ENCODE measurements around the gene NOP56.

- TF ChIP-seq POLR2AphosphoS5 (IDR thresholded peaks at IDR 0.05; ENCODE audit: borderline replicate concordance, low read depth, low read length) = no peak
- TF ChIP-seq FOXP2 (optimal IDR thresholded peaks at IDR 0.05; ENCODE audit: control extremely low read depth, extremely low read length, insufficient read depth) = no peak
Observed at GRCh38 chr20:2693286-2694007, 41.0 kb downstream of the NOP56 start.

Data from SK-N-MC (cell line).